ENCODE data around the gene NPM1.

Gene NPM1

DNA sequence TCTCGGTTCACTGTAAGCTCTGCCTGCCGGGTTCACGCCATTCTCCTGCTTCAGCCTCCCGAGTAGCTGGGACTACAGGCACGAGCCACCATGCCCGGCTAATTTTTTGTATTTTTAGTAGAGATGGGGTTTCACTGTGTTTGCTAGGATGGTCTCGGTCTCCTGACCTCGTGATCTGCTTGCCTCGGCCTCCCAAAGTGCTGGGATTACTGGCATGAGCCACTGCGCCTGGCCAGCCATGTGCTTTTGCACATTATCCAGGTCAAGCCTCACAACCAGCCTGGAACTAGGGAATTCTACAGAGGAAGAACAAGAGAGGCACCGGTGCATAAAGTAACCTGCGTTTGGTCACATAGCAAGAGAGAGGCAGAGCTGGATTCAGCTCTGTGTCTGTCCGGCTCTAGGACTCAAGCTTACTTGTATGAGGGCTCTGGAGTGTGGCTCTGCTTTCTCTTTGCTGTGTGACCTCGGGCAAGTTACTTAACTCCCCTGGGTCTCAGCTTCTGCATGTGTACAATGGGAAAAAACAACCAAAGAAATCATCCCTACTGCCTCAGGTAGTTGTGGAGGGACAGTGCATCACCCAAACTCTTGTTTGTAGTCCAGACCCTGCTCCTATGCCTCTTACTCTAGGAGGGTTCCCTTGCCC lies 38.1 kb downstream of the NPM1 start:
- no peak overlapping the region for H3K4me3 Mint-ChIP-seq
- H3K4me1 Mint-ChIP-seq = peaks cover 36% of the 10 kb centered on the region
- no peak overlapping the region for H3K27ac Mint-ChIP-seq
- H3K27me3 Mint-ChIP-seq (ENCODE audit: low read depth) = peaks cover 30% of the 10 kb centered on the region
- H3K9me3 Mint-ChIP-seq = no peaks in the 10 kb centered on the region
- no peak for TF ChIP-seq CTCF (IDR thresholded peaks at IDR 0.05; ENCODE audit: unreplicated experiment in 3 of 3)
- no peaks in the 10 kb centered on the region for H3K36me3 Mint-ChIP-seq (ENCODE audit: low read depth)

DNA sequence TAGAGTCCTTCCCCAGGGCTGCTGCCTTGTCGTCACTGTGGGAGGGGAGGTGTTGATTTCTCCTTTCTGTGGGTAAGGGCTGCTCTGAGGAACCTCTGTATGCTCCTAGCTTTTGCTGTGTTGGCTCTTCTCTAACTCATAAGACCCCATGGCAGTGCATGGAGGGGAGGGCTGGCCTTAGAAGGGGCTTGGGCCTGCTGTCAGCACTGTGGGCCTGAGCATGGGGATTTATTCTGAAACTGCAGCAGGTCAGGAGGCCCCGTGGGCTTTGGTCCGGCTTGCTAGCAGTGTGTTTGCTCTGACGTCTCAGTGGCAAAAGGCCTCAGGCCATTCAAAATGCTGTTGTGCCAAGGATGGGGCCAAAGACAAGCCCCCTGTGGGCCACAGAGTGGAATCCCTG lies 38.6 kb downstream of the NPM1 start:
- no peaks in the 10 kb centered on the region for H3K9me3 Mint-ChIP-seq
- peaks cover 31% of the 10 kb centered on the region for H3K4me1 Mint-ChIP-seq
- peaks cover 25% of the 10 kb centered on the region for H3K27me3 Mint-ChIP-seq (ENCODE audit: low read depth)
- no peak overlapping the region for H3K27ac Mint-ChIP-seq
- no peak for TF ChIP-seq CTCF (IDR thresholded peaks at IDR 0.05; ENCODE audit: unreplicated experiment in 3 of 3)
- H3K4me3 Mint-ChIP-seq = no peak overlapping the region
- no peaks in the 10 kb centered on the region for H3K36me3 Mint-ChIP-seq (ENCODE audit: low read depth)

- H3K4me1 Mint-ChIP-seq = peaks cover 27% of the 10 kb centered on the region
Measured at GRCh38 chr5:171426680-171427079, 39.0 kb downstream of the NPM1 start.

GRCh38 chr5:171427318-171428167 lies 39.9 kb downstream of the NPM1 start:
- no peak overlapping the region for H3K4me3 Mint-ChIP-seq
- H3K27me3 Mint-ChIP-seq (ENCODE audit: low read depth) = peaks cover 14% of the 10 kb centered on the region
- H3K4me1 Mint-ChIP-seq = peaks cover 24% of the 10 kb centered on the region
- TF ChIP-seq CTCF (IDR thresholded peaks at IDR 0.05; ENCODE audit: unreplicated experiment in 3 of 3) = no peak
- H3K9me3 Mint-ChIP-seq = no peaks in the 10 kb centered on the region
- no peak overlapping the region for H3K27ac Mint-ChIP-seq
- no peaks in the 10 kb centered on the region for H3K36me3 Mint-ChIP-seq (ENCODE audit: low read depth)

More at GRCh38 chr5:171426680-171427079, 39.0 kb downstream of the NPM1 start:
- Mint-ChIP-seq H3K27me3 (ENCODE audit: low read depth) (peaks cover 21% of the 10 kb centered on the region), H3K4me3 (no peak overlapping the region), H3K36me3 (ENCODE audit: low read depth) (no peaks in the 10 kb centered on the region), H3K27ac (no peak overlapping the region), H3K9me3 (no peaks in the 10 kb centered on the region)
- no peak for TF ChIP-seq CTCF (IDR thresholded peaks at IDR 0.05; ENCODE audit: unreplicated experiment in 3 of 3)

DNA sequence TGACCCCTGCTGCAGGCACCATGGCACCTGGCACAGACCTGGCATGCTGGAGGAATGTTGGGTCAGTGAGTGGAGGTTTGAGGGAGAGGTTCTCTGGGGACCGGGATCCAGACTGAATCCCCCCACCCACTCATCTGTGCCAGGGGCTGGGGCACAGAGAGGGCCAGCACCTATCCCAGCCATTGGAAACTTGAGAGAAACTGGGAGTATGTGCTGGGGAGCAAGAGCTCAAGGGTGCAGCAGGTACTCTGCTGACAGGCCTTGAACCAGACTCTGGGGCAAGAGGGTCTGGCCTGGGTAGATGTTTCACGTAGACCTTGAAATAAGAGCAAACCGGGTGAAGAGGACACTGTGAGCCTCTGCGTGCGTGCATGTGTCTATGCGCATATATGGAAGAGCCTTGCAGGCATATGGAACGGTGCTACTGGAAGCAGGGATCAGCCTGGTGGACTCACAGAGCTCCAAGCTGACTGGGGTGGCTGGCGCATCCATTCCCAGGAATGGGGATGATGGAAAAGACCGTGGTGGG lies 40.6 kb downstream of the NPM1 start:
- H3K36me3 Mint-ChIP-seq (ENCODE audit: low read depth) = no peaks in the 10 kb centered on the region
- H3K27ac Mint-ChIP-seq = no peak overlapping the region
- no peak for TF ChIP-seq CTCF (IDR thresholded peaks at IDR 0.05; ENCODE audit: unreplicated experiment in 3 of 3)
- peaks cover 12% of the 10 kb centered on the region for H3K27me3 Mint-ChIP-seq (ENCODE audit: low read depth)
- peaks cover 17% of the 10 kb centered on the region for H3K4me1 Mint-ChIP-seq
- H3K4me3 Mint-ChIP-seq = no peak overlapping the region
- no peaks in the 10 kb centered on the region for H3K9me3 Mint-ChIP-seq
